Kidney (tissue), 14 donors: Measurements from ENCODE around the gene UGT1A10. TPM values are rescaled to one million over a fixed set of nuclear protein-coding genes. Genes with fewer than 3 reads are reported as not detected.

Source experiments
- DNase-seq, 5 donors: peaks; one replicate each; pipeline ENCODE4 v3.0.0-alpha.2; 2013 to 2020
- FAIRE-seq: peaks from 2 replicates; lab custom pipeline; 2012; peaks lifted over from hg19 to GRCh38; lab: Jason Lieb, UNC
- H3K27ac ChIP-seq, 2 donors: one replicate each; pipeline ENCODE4 v1.7.0; 2013; ENCODE audit warnings: low read depth in 2 of 2, low read length in 2 of 2, inconsistent platforms in 1 of 2
- H3K27me3 ChIP-seq: one replicate; pipeline ENCODE4 v1.7.1; 2013; ENCODE audit warnings: low read length, inconsistent platforms; ENCODE audit not compliant: control insufficient read depth, insufficient read depth
- H3K36me3 ChIP-seq, 3 donors: one replicate each; pipeline versions ENCODE4 v1.7.0 to v1.7.1; 2013; ENCODE audit warnings: low read length in 3 of 3, control low read depth in 1 of 3, inconsistent platforms in 1 of 3; ENCODE audit not compliant: insufficient read depth in 3 of 3, control insufficient read depth in 2 of 3
- H3K4me1 ChIP-seq, 3 donors: one replicate each; pipeline versions ENCODE4 v1.7.0 to v1.7.1; 2013; ENCODE audit warnings: low read length in 3 of 3, inconsistent platforms in 1 of 3, low read depth in 1 of 3; ENCODE audit not compliant: control insufficient read depth in 2 of 3, insufficient read depth in 2 of 3
- H3K4me3 ChIP-seq, 3 donors: one replicate each; pipeline versions ENCODE4 v1.7.0 to v1.8.1; 2013; ENCODE audit warnings: low read length in 3 of 3, control low read depth in 1 of 3, inconsistent platforms in 1 of 3
- H3K9ac ChIP-seq, 3 donors: one replicate each; pipeline versions ENCODE4 v1.7.0 to v1.7.1; 2013; ENCODE audit warnings: low read length in 3 of 3, control low read depth in 1 of 3, inconsistent platforms in 1 of 3
- H3K9me3 ChIP-seq, 3 donors: one replicate each; pipeline versions ENCODE4 v1.7.0 to v1.7.1; 2013; ENCODE audit warnings: low read length in 3 of 3, control low read depth in 1 of 3, inconsistent platforms in 1 of 3; ENCODE audit not compliant: control insufficient read depth in 2 of 3, insufficient read depth in 1 of 3
- intact Hi-C: fragments of 100-400 bp; cut with DNase I; formaldehyde crosslinking; loops from one replicate; pipeline ENCODE4 v1.11.1; 2022
- polyA plus RNA-seq: library from polyadenylated mRNA; stranded (reverse); fragments of 350-450 nt; fragmentation: Illumina TruSeq; extraction: RNeasy Lipid Tissue Mini Kit (QIAGEN cat#74804); gene quantifications from one replicate; pipeline ENCODE4 v1.2.3, GENCODE V29; 2014; ENCODE audit warnings: low read depth, low replicate concordance; ENCODE audit not compliant: insufficient read depth
- total RNA-seq: library from RNA; stranded (reverse); fragmentation: NEBNext Ultra II Directional; extraction: Animal tissue kit (Norgen Biotek cat#: 25700); gene quantifications from one replicate; pipeline ENCODE4 v1.2.1, GENCODE V29; 2021
- TF ChIP-seq, protein P1 (sequence below): IDR thresholded peaks from 3 replicates; pipeline ENCODE4 v1.5.1; 2012; ENCODE audit warnings: mild to moderate bottlenecking, moderate library complexity, borderline replicate concordance; ENCODE audit not compliant: insufficient read depth; ENCODE audit errors: extremely low read depth
- donor health status: control.
- donor health status: control.
- donor health status: control.
- donor health status: control.
- donor health status: control.
- donor health status: DM: yes; HTN: yes; CAD: no.
- donor health status: Normal renal cell carcinoma (clear cell type).

UGT1A10 gene
- total and polyA plus RNA-seq, 2 donors from 2014 or later, result 6.6 TPM; not detected in 1

DNA sequence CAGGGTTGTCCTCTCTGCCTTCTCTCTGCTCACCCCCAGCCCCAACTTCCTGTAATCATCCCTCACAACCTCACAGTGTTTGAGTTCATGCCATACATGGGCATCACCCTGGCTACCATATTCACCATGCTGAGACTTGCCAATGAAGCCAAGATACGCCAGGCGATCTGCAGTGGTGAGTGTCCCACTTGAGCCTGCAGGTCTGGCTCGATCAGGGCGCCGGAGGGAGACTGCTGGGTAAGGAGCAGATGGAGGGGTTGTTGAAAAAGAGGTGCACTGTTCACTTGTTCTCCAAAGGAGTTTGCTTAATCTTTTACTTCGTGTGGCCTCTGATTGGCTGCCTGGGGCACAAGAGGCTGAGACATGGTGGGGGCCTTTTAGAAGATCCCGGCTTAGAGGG, 156.5 kb downstream of the UGT1A10 start:
- Histone ChIP-seq H3K9me3 (no peaks in the 10 kb centered on the region), H3K4me1 (no peaks in the 10 kb centered on the region), H3K36me3 (no peaks in the 10 kb centered on the region), H3K27me3 (no peaks in the 10 kb centered on the region), H3K27ac (no peak overlapping the region), H3K4me3 (no peak overlapping the region), H3K9ac (no peak overlapping the region)
- TF ChIP-seq, protein P1, sequence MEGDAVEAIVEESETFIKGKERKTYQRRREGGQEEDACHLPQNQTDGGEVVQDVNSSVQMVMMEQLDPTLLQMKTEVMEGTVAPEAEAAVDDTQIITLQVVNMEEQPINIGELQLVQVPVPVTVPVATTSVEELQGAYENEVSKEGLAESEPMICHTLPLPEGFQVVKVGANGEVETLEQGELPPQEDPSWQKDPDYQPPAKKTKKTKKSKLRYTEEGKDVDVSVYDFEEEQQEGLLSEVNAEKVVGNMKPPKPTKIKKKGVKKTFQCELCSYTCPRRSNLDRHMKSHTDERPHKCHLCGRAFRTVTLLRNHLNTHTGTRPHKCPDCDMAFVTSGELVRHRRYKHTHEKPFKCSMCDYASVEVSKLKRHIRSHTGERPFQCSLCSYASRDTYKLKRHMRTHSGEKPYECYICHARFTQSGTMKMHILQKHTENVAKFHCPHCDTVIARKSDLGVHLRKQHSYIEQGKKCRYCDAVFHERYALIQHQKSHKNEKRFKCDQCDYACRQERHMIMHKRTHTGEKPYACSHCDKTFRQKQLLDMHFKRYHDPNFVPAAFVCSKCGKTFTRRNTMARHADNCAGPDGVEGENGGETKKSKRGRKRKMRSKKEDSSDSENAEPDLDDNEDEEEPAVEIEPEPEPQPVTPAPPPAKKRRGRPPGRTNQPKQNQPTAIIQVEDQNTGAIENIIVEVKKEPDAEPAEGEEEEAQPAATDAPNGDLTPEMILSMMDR, result no peak
- intact Hi-C loops, result no loop called here
- DNase-seq, result peak in 1 of 5 donors; percentile 15
- FAIRE-seq, result no peak

DNA sequence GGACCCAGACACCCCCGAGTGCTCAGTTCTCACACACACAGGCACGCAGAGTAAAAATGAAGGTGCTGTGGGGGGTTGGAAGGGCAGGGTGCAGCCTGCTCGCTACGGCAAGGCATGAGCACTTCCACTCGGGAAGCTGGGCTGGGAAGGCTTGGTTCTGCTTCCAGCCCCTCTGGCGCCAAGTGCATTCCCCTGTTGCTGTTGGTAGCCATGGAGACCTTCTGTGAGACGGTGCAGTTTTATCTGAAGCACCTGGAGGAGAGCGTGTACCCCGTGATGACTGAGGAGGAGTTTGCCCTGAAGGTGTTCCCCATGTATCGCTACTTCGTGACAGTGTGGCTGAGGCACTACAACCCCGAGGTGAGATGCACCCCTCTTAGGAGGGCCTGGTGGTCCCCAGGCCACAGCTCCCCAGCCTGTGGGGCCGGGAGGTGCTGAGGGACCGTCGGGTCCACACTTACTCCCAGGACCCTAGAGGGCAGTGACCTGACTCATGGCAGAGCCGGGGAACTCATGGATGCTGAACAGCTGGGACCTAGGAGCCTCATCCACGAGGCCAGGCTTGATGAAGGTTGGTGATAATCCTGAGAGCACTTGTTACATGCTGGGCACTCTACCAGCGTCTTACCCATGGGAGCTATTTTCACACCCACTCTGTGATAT, 157.3 kb downstream of the UGT1A10 start:
- no peaks in the 10 kb centered on the region for H3K27me3 ChIP-seq
- H3K36me3 ChIP-seq, result no peaks in the 10 kb centered on the region
- H3K4me1 ChIP-seq, result no peaks in the 10 kb centered on the region
- H3K4me3 ChIP-seq, result no peak overlapping the region
- intact Hi-C loops, result no loop called here
- TF ChIP-seq, protein P1, result no peak
- no peak overlapping the region for H3K9ac ChIP-seq
- no peak overlapping the region for H3K27ac ChIP-seq
- H3K9me3 ChIP-seq, result no peaks in the 10 kb centered on the region
- DNase-seq, result peak in 1 of 5 donors; percentile 40
- FAIRE-seq, result no peak

DNA sequence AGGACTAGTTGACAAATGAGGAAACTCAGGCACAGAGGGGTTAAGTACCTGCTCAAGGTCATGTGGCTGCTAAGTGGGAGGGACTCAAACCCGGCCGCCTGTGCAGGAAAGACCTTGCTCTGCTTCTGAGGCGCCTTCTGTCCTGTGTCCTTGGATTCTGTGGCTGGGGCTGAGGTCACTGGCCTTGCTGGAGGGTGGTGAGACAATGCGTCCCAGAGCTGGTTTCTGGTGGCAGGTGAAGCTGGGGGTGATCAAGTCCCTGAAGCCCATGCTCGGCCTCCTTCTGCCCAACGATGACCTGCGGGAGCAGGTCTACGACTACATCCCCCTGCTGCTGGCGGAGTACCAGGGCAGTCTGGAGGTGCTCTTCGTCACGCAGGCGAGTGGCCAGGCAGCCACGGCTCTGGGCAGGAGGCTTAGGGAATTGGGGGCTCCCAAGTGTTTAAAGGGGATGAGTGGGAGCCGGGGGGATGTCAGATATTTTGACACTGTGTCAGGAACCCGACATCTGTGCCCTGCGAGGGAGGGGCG, 157.9 kb downstream of the UGT1A10 start:
- no peak overlapping the region for H3K9ac ChIP-seq
- H3K9me3 ChIP-seq, result no peaks in the 10 kb centered on the region
- intact Hi-C loops, result no loop called here
- no peak overlapping the region for H3K27ac ChIP-seq
- TF ChIP-seq, protein P1, result no peak
- H3K36me3 ChIP-seq, result no peaks in the 10 kb centered on the region
- H3K4me1 ChIP-seq, result no peaks in the 10 kb centered on the region
- no peak overlapping the region for H3K4me3 ChIP-seq
- FAIRE-seq (no peak), DNase-seq (peak in 1 of 5 donors; percentile 36)
- H3K27me3 ChIP-seq, result no peaks in the 10 kb centered on the region
